NCI-H748 (cell line): ENCODE data around the gene MAG.

Source experiments
- DNase-seq: peaks from one replicate; lab custom pipeline; 2025; ENCODE audit not compliant: unreplicated experiment; lab: John Stamatoyannopoulos, UW

The MAG gene

DNA sequence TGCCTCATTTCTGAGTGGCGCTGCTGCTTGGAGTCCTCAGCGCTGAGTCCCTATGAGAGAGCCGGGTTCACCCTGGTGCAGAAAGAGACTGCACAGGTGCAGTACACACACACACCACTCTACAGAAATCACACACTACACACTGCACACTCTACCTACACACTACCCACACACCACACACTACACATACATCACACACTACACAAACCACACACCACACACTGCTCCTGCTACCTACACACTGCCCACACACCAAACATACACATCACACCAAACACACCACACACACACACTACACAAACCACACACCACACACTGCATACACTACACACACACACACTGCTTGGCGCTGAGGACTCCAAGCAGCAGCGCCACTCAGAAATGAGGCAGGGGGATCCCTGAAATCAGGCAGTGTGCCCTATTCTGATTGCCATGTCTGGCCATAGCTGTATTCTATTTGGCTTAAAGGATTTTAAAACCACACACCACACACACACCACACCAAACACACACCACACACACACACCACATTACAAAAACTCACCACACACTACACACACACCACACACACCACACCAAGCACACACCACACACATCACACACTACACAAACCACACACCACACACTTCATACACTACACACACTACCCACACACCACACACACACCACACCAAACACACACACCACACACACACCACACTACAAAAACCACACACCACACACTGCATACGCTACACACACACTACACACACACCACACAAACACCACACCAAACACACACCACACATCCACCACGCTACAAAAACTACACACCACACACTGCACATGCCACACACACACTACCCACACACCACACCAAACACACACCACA, 4.9 kb downstream of the MAG start:
- no peak for DNase-seq

DNA sequence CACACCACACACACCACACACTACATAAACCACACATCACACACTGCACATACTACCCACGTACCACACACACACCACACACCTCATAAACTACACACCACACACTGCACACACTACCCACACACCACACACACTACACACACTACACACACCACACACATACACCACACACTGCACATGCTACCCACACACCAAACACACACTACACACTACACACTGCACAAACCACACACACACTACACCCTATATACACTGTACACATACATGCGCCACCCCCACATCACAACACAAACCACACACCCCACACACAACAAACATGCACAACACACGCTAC, 5.5 kb downstream of the MAG start:
- DNase-seq, result no peak

DNA sequence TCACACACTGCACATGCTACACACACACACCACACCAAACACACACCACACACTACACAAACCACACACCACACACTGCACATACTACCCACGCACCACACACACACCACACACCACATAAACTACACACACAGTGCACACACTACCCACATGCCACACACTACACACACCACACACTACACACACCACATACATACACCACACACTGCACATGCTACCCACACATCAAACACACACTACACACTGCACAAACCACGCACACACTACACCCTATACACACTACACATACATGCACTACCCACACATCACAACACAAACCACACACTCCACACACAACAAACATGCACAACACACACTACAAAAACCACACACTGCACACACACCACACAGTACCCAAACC, 6.0 kb downstream of the MAG start:
- no peak for DNase-seq

- no peak for DNase-seq
Measured at GRCh38 chr19:35298561-35298972, 6.6 kb downstream of the MAG start.

GRCh38 chr19:35299523-35300338, 7.8 kb downstream of the MAG start:
- DNase-seq, result no peak

DNA sequence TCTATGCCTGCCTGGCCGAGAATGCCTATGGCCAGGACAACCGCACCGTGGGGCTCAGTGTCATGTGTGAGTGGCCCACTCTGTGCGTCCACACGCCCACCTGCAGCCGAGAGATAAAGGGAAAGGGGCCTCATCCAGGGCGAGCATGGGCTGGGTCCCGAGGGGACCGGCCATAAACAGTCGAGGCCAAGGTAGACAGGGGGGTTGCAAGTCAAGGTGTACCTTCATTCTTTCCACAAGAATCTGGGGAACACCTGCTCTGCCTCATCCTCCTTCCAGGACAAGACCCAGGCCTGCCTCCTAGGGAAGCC, 8.3 kb downstream of the MAG start:
- DNase-seq, result no peak

DNA sequence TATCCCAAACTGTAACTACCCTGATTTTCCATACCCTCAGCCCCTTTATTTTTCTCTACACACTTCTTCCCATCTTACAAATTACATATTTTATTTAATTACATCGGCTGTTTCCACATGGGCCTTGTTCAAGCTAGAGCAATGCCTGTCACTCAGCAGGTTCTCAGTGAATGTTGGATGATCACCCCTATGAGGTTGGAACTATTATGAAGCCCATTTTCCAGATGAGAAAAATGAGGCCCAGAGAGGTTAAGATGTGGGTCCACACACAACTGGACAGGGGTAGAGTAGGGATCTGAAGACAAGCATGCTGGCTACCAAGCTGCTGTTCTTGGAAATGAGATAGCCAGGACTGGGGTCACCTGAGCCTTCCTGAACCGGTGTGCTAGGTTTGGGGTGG, 10.0 kb downstream of the MAG start:
- DNase-seq, result no peak

- no peak for DNase-seq
Measured at GRCh38 chr19:35302446-35302845, 10.5 kb downstream of the MAG start.

DNA sequence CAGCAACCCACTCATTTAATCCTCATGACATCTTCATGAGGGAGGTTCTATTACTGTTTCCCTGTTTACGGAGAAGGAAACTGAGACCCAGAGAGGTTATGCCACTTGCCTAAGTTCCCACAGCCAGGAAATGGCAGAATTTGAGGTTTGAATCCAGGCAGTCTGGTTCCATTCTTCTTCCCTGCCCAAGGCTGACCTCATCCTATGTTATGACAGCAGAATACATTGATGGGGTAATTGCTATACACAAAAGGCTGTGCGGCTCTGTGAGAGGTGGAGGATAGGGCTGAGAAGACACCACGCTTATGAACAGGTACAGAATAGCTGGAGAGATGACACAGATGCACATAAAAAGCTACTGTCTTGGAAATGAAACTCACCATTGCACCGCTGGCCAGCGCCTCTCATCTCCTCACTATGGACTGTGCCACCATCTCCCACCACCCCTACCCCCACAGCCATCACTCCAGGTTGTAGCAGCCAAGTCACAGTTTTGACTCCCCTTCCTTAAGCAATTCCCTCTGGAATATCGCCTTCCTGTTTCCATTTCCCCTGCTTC, 11.5 kb downstream of the MAG start:
- DNase-seq, result no peak

- no peak for DNase-seq
Measured at GRCh38 chr19:35304036-35304435, 12.1 kb downstream of the MAG start.

DNA sequence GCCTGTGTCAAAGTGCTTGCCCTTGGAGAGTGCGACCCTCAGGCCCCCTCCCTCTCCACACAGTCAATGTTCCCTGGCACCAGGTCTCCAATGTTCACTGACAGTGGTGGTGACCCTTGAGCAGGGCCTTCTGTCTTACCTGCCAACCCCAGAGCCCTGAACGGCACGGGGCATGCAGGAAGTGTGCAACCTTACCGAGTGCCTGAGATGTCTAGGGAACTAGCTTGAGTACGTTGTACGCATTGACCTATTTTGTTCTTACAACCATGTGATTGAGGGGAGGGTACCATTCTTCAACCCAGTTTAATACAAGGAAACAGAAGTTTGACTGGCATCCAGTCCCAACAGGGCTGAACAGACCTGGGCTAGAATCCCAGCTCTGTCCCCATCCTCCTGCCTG, 13.2 kb downstream of the MAG start:
- DNase-seq, result no peak

DNA sequence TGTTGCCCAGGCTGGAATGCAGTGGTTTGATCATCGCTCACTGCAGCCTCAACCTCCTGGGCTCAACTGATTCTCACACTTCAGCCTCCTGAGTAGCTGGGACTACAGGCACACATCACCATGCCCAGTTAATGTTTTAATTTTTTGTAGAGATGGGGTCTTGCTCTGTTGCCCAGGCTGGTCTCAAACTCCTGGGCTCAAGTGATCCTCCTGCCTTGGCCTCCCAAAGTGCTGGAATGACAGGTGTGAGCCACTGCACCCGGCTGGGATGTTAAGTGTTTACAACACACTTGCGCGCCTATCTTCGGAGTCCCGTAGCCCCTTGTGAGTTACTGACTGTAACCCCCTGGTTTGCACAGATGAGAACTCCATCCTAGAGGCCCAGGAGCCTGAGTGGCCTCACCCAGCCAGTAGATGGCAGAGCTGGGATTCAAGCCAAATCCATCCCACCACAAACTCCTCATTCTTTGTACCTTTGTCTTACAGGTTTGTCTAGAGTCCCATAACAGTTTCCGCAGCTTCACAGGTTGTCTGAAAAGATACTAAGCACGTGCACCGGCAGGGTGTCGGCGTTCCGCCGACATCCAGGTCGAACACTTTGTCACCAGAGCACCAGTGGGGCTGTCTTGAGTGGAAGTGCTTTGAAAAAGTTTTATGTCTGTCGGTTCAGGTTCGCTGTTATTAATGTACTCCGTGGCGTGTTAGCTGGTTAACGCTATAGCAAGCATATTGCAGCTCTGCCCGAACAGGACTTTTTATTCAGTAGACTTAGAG, 14.7 kb downstream of the MAG start:
- DNase-seq, result peak; percentile 25

DNA sequence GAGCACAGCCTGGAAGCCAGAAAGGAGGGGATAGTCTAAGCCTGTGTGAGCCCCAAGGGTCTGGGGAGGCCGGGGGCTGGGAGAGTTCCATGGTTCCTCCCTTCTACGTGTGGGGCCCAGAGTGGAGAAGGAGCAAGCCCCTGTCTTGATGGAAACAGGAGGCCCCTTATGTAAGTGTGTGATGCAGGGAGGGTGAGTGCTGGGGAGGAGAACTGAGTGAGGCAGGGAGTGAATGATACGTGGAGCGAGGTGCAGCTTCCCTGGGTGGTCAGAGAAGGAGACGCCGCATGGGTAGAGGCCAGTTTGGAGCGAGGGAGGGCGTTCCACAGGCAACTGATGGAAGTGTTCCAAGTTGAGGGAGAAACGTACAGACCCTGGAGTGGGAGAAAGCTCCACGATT, 16.0 kb downstream of the MAG start:
- DNase-seq, result no peak

DNA sequence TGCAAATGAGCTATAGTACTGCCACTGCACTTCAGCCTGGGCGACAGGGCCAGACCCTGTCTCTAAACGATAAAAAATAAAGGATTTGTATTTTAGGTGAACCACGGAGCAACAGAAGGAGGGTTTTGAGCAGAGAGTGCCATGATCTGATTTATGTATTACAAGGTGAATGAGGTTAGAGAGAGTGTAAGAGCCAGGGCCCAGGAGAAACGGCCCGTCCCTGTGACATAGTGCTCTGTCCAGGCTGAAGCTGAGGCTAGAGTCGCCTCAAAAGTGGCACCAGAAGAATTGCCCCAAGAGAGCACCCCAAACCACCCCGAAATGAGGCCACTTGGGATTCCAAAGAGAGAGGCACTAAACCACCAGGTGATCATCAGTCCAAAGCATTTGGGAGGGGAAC, 16.9 kb downstream of the MAG start:
- DNase-seq, result no peak

- DNase-seq, result no peak
Measured at GRCh38 chr19:35309481-35310279, 17.7 kb downstream of the MAG start.

GRCh38 chr19:35310331-35310730, 18.4 kb downstream of the MAG start:
- no peak for DNase-seq

- no peak for DNase-seq
Measured at GRCh38 chr19:35310811-35311465, 19.0 kb downstream of the MAG start.

- DNase-seq, result no peak
Measured at GRCh38 chr19:35311901-35312665, 20.1 kb downstream of the MAG start.

GRCh38 chr19:35313587-35313986, 21.6 kb downstream of the MAG start:
- no peak for DNase-seq
